Measurements from ENCODE around the gene MED13L.

The MED13L gene

GRCh38 chr12:116159175-116159574 lies 118.3 kb downstream of the MED13L start:
- peak; percentile 84 for TF ChIP-seq TCF4 (CRISPR knock-in tag; IDR thresholded peaks at IDR 0.05; ENCODE audit: borderline replicate concordance)
- TF ChIP-seq GLIS3 (CRISPR knock-in tag; IDR thresholded peaks at IDR 0.05): no peak
- TF ChIP-seq ISL1 (CRISPR knock-in tag; IDR thresholded peaks at IDR 0.05): peak; percentile 78
- TF ChIP-seq RARB (CRISPR knock-in tag; IDR thresholded peaks at IDR 0.05): no peak
- no peak for TF ChIP-seq TSHZ2 (CRISPR knock-in tag; IDR thresholded peaks at IDR 0.05)
- TF ChIP-seq ZC3H10 (CRISPR knock-in tag; IDR thresholded peaks at IDR 0.05): no peak
- no peak for TF ChIP-seq CREB5 (CRISPR knock-in tag; IDR thresholded peaks at IDR 0.05; ENCODE audit: low read depth)
- peak; percentile 79 for ATAC-seq

GRCh38 chr12:116157845-116158267 lies 119.6 kb downstream of the MED13L start:
- TF ChIP-seq TCF4 (CRISPR knock-in tag; IDR thresholded peaks at IDR 0.05; ENCODE audit: borderline replicate concordance) (no peak), ISL1 (CRISPR knock-in tag; IDR thresholded peaks at IDR 0.05) (no peak), ZNF70 (CRISPR knock-in tag; IDR thresholded peaks at IDR 0.05) (no peak), ESRRG (CRISPR knock-in tag; IDR thresholded peaks at IDR 0.05) (no peak), BACH2 (CRISPR knock-in tag; IDR thresholded peaks at IDR 0.05; ENCODE audit: borderline replicate concordance) (no peak), ZNF8 (CRISPR knock-in tag; IDR thresholded peaks at IDR 0.05) (no peak), ARNTL (CRISPR knock-in tag; IDR thresholded peaks at IDR 0.05; ENCODE audit: borderline replicate concordance, low read depth) (no peak), TOX (CRISPR knock-in tag; IDR thresholded peaks at IDR 0.05; ENCODE audit: borderline replicate concordance) (no peak), SNAI2 (CRISPR knock-in tag; IDR thresholded peaks at IDR 0.05) (no peak)
- ATAC-seq: no peak

GRCh38 chr12:116156614-116157013 lies 120.9 kb downstream of the MED13L start:
- ATAC-seq: no peak
- TF ChIP-seq GLIS3 (CRISPR knock-in tag; IDR thresholded peaks at IDR 0.05) (no peak), TCF4 (CRISPR knock-in tag; IDR thresholded peaks at IDR 0.05; ENCODE audit: borderline replicate concordance) (no peak), ARNTL (CRISPR knock-in tag; IDR thresholded peaks at IDR 0.05; ENCODE audit: borderline replicate concordance, low read depth) (no peak), TOX (CRISPR knock-in tag; IDR thresholded peaks at IDR 0.05; ENCODE audit: borderline replicate concordance) (no peak), ZC3H10 (CRISPR knock-in tag; IDR thresholded peaks at IDR 0.05) (no peak), PPARA (CRISPR knock-in tag; IDR thresholded peaks at IDR 0.05; ENCODE audit: borderline replicate concordance) (no peak), POU6F1 (CRISPR knock-in tag; IDR thresholded peaks at IDR 0.05; ENCODE audit: borderline replicate concordance, low read depth) (no peak), ZFP30 (CRISPR knock-in tag; IDR thresholded peaks at IDR 0.05) (no peak), ZNF70 (CRISPR knock-in tag; IDR thresholded peaks at IDR 0.05) (no peak), CREB5 (CRISPR knock-in tag; IDR thresholded peaks at IDR 0.05; ENCODE audit: low read depth) (no peak), PATZ1 (CRISPR knock-in tag; IDR thresholded peaks at IDR 0.05; ENCODE audit: borderline replicate concordance) (no peak), ZNF8 (CRISPR knock-in tag; IDR thresholded peaks at IDR 0.05) (no peak), ZFP3 (CRISPR knock-in tag; IDR thresholded peaks at IDR 0.05) (no peak), SNAI2 (CRISPR knock-in tag; IDR thresholded peaks at IDR 0.05) (no peak), ISL1 (CRISPR knock-in tag; IDR thresholded peaks at IDR 0.05) (no peak), ZNF565 (CRISPR knock-in tag; conservative IDR thresholded peaks at IDR 0.05; ENCODE audit: low read depth) (no peak), BACH2 (CRISPR knock-in tag; IDR thresholded peaks at IDR 0.05; ENCODE audit: borderline replicate concordance) (no peak), ESRRG (CRISPR knock-in tag; IDR thresholded peaks at IDR 0.05) (no peak), OSR1 (CRISPR knock-in tag; IDR thresholded peaks at IDR 0.05) (no peak), CSRNP3 (CRISPR knock-in tag; IDR thresholded peaks at IDR 0.05) (no peak)
